T-helper 1 cell (primary cell): Measurements from ENCODE around the gene DIP2A.

Experiments used
- DNase-seq, 5 donors: peaks; one replicate each; pipeline ENCODE4 v3.0.0-alpha.2; 2012 to 2020

Gene DIP2A

GRCh38 chr21:46598581-46599572 lies 140.2 kb downstream of the DIP2A start:
- no peak for DNase-seq

- DNase-seq: no peak
Observed at GRCh38 chr21:46600305-46600704, 141.6 kb downstream of the DIP2A start.

- DNase-seq: no peak
Observed at GRCh38 chr21:46600978-46601377, 142.3 kb downstream of the DIP2A start.

GRCh38 chr21:46603228-46603627 lies 144.5 kb downstream of the DIP2A start:
- no peak for DNase-seq

- no peak for DNase-seq
Observed at GRCh38 chr21:46604329-46604974, 145.8 kb downstream of the DIP2A start.

GRCh38 chr21:46604975-46605766 lies 146.5 kb downstream of the DIP2A start, which contains the start of gene S100B:
S100B (minus strand) TSS chr21:46605082; CDS start chr21:46602415, 2,667 bp downstream.
- no peak for DNase-seq

GRCh38 chr21:46605767-46606426 lies 147.2 kb downstream of the DIP2A start:
- peak in 3 of 5 donors; percentile 14 to 46 (median 22) for DNase-seq

- DNase-seq: no peak
Observed at GRCh38 chr21:46606427-46606813, 147.7 kb downstream of the DIP2A start.

- no peak for DNase-seq
Observed at GRCh38 chr21:46607636-46608035, 148.9 kb downstream of the DIP2A start.

GRCh38 chr21:46608672-46609111 lies 150.0 kb downstream of the DIP2A start:
- DNase-seq: no peak

- DNase-seq: no peak
Observed at GRCh38 chr21:46610018-46610701, 151.5 kb downstream of the DIP2A start.

GRCh38 chr21:46613391-46613790 lies 154.7 kb downstream of the DIP2A start:
- DNase-seq: no peak

GRCh38 chr21:46616050-46616449 lies 157.4 kb downstream of the DIP2A start:
- DNase-seq: no peak

GRCh38 chr21:46616656-46617055 lies 158.0 kb downstream of the DIP2A start:
- DNase-seq: no peak

GRCh38 chr21:46617267-46618051 lies 158.8 kb downstream of the DIP2A start:
- no peak for DNase-seq

GRCh38 chr21:46618738-46619379 lies 160.2 kb downstream of the DIP2A start:
- no peak for DNase-seq
